ENCODE results near the gene CAT. TPM values are rescaled to one million over a fixed set of nuclear protein-coding genes. Genes with fewer than 3 reads are reported as not detected.

CAT gene
- total and polyA plus RNA-seq, 2 donors (not counting 1 experiment from before 2014, with no cell fraction given): 93.8 to 113 TPM

- no peak within 1 kb of the TSS for H2AFZ ChIP-seq (ENCODE audit: low read length)
- no peaks in the 10 kb centered on the region for H3K79me2 ChIP-seq (ENCODE audit: control insufficient read depth, insufficient read depth, low read length)
- no peaks in the 10 kb centered on the region for H3K9me3 ChIP-seq (ENCODE audit: control insufficient read depth, insufficient read depth, low read depth, low read length)
- no peak within 1 kb of the TSS for H3K4me3 ChIP-seq (replicated peaks in 1 of 4; ENCODE audit: control extremely low read depth in 1 of 4, insufficient read depth in 1 of 4, low read depth in 3 of 4, low read length in 4 of 4)
- no peaks in the 10 kb centered on the region for H4K20me1 ChIP-seq (ENCODE audit: control insufficient read depth, extremely low read depth, insufficient read depth, low read length)
- no peaks in the 10 kb centered on the region for H3K36me3 ChIP-seq (ENCODE audit: control insufficient read depth, insufficient read depth, low read length)
- no peak within 1 kb of the TSS for H3K9ac ChIP-seq (ENCODE audit: insufficient read depth, low read length)
- H3K27me3 ChIP-seq (ENCODE audit: control insufficient read depth, insufficient read depth, low read length): no peaks in the 10 kb centered on the region
- H3K27ac ChIP-seq (ENCODE audit: insufficient read depth, low read length): no peak within 1 kb of the TSS
- H3K4me2 ChIP-seq (ENCODE audit: extremely low read depth, insufficient read depth, low read length): no peak within 1 kb of the TSS
- H3K4me1 ChIP-seq (ENCODE audit: control insufficient read depth, extremely low read depth, insufficient read depth, low read length): no peaks in the 10 kb centered on the region
- no peak for DNase-seq (ENCODE audit: low read depth in 2 of 2)
- no peak for TF ChIP-seq CTCF (conservative IDR thresholded peaks at IDR 0.05 in 1 of 2, IDR thresholded peaks at IDR 0.05 in 1 of 2; ENCODE audit: low read depth in 1 of 2, low read length in 2 of 2)
- TF ChIP-seq EZH2 (IDR thresholded peaks at IDR 0.05; ENCODE audit: low read length, missing control alignments): no peak
Measured at GRCh38 chr11:34513682-34514449, 75.1 kb downstream of the CAT start, which contains the start of gene ELF5. ELF5 (minus strand) TSS chr11:34513794; CDS start chr11:34505749, 8,045 bp downstream.

GRCh38 chr11:34514597-34514996 is 75.9 kb downstream of the CAT start:
- TF ChIP-seq EZH2 (IDR thresholded peaks at IDR 0.05; ENCODE audit: low read length, missing control alignments) (no peak), CTCF (conservative IDR thresholded peaks at IDR 0.05 in 1 of 2, IDR thresholded peaks at IDR 0.05 in 1 of 2; ENCODE audit: low read depth in 1 of 2, low read length in 2 of 2) (no peak)
- Histone ChIP-seq H3K9ac (ENCODE audit: insufficient read depth, low read length) (no peak overlapping the region), H2AFZ (ENCODE audit: low read length) (no peak overlapping the region), H3K4me3 (replicated peaks in 1 of 4; ENCODE audit: control extremely low read depth in 1 of 4, insufficient read depth in 1 of 4, low read depth in 3 of 4, low read length in 4 of 4) (no peak overlapping the region), H3K9me3 (ENCODE audit: control insufficient read depth, insufficient read depth, low read depth, low read length) (no peaks in the 10 kb centered on the region), H3K36me3 (ENCODE audit: control insufficient read depth, insufficient read depth, low read length) (no peaks in the 10 kb centered on the region), H3K4me1 (ENCODE audit: control insufficient read depth, extremely low read depth, insufficient read depth, low read length) (no peaks in the 10 kb centered on the region), H3K79me2 (ENCODE audit: control insufficient read depth, insufficient read depth, low read length) (no peaks in the 10 kb centered on the region), H3K4me2 (ENCODE audit: extremely low read depth, insufficient read depth, low read length) (no peak overlapping the region), H3K27ac (ENCODE audit: insufficient read depth, low read length) (no peak overlapping the region), H4K20me1 (ENCODE audit: control insufficient read depth, extremely low read depth, insufficient read depth, low read length) (no peaks in the 10 kb centered on the region), H3K27me3 (ENCODE audit: control insufficient read depth, insufficient read depth, low read length) (no peaks in the 10 kb centered on the region)
- DNase-seq (ENCODE audit: low read depth in 2 of 2): no peak

GRCh38 chr11:34516247-34517040 is 77.7 kb downstream of the CAT start:
- Histone ChIP-seq H3K4me3 (replicated peaks in 1 of 4; ENCODE audit: control extremely low read depth in 1 of 4, insufficient read depth in 1 of 4, low read depth in 3 of 4, low read length in 4 of 4) (no peak overlapping the region), H3K27me3 (ENCODE audit: control insufficient read depth, insufficient read depth, low read length) (no peaks in the 10 kb centered on the region), H3K4me2 (ENCODE audit: extremely low read depth, insufficient read depth, low read length) (no peak overlapping the region), H3K79me2 (ENCODE audit: control insufficient read depth, insufficient read depth, low read length) (no peaks in the 10 kb centered on the region), H3K9ac (ENCODE audit: insufficient read depth, low read length) (no peak overlapping the region), H3K27ac (ENCODE audit: insufficient read depth, low read length) (no peak overlapping the region), H2AFZ (ENCODE audit: low read length) (no peak overlapping the region), H3K4me1 (ENCODE audit: control insufficient read depth, extremely low read depth, insufficient read depth, low read length) (no peaks in the 10 kb centered on the region), H4K20me1 (ENCODE audit: control insufficient read depth, extremely low read depth, insufficient read depth, low read length) (no peaks in the 10 kb centered on the region), H3K36me3 (ENCODE audit: control insufficient read depth, insufficient read depth, low read length) (no peaks in the 10 kb centered on the region), H3K9me3 (ENCODE audit: control insufficient read depth, insufficient read depth, low read depth, low read length) (no peaks in the 10 kb centered on the region)
- DNase-seq (ENCODE audit: low read depth in 2 of 2): no peak
- TF ChIP-seq CTCF (conservative IDR thresholded peaks at IDR 0.05 in 1 of 2, IDR thresholded peaks at IDR 0.05 in 1 of 2; ENCODE audit: low read depth in 1 of 2, low read length in 2 of 2): no peak
- TF ChIP-seq EZH2 (IDR thresholded peaks at IDR 0.05; ENCODE audit: low read length, missing control alignments): no peak

All from fibroblast of lung (primary cell).